A673 (cell line): ENCODE measurements around the gene KCNK1.

Experiments used
- EZH2 ChIP-seq: fragments of 200-600 bp; sonication (generic); IDR thresholded peaks from 2 replicates; pipeline ENCODE4 v1.6.1; 2017; ENCODE audit warnings: borderline replicate concordance, low read depth, mild to moderate bottlenecking, mixed read lengths, antibody characterized with exemption, low read length; ENCODE audit not compliant: poor library complexity, severe bottlenecking
- TF ChIP-seq, protein P1 (sequence below): fragments of 300-800, 200-600 bp; sonication (generic); conservative IDR thresholded peaks from 2 replicates; pipeline ENCODE4 v1.5.1; 2017; ENCODE audit warnings: low read depth, mild to moderate bottlenecking, antibody characterized with exemption, low read length, moderate library complexity, mixed read lengths

DNA sequence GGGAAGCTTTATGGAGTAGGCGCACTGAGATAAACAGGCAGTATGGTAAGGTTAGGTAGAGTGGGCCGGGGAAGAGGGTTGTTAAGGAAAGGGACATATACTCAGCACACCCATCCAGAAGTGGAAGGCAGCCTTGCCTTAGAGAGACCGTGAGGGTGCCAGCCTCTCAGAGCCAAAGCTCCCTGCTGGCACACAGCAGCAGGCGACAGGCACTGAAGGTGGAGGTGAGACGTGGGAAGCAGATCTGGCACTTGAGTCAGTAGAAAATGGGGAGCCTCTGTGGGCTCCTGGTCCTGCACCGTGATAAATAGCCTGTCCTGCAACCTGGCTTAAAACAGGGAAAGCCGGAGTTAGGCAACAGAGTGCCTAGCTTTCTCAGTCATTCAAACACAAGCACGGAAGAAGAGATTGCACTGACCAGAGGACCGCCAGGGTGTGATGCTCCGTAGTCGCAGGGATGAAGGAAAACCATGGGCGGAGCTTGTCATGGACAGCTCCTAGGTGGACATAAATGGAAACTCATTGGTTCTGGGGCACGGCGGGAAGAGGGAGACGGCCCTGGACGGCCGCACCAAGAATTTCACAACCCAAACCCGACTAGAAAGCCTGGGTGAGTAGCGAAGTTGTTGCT, 15.5 kb downstream of the KCNK1 start:
- TF ChIP-seq, protein P1, sequence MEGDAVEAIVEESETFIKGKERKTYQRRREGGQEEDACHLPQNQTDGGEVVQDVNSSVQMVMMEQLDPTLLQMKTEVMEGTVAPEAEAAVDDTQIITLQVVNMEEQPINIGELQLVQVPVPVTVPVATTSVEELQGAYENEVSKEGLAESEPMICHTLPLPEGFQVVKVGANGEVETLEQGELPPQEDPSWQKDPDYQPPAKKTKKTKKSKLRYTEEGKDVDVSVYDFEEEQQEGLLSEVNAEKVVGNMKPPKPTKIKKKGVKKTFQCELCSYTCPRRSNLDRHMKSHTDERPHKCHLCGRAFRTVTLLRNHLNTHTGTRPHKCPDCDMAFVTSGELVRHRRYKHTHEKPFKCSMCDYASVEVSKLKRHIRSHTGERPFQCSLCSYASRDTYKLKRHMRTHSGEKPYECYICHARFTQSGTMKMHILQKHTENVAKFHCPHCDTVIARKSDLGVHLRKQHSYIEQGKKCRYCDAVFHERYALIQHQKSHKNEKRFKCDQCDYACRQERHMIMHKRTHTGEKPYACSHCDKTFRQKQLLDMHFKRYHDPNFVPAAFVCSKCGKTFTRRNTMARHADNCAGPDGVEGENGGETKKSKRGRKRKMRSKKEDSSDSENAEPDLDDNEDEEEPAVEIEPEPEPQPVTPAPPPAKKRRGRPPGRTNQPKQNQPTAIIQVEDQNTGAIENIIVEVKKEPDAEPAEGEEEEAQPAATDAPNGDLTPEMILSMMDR: no peak
- no peak for TF ChIP-seq EZH2
